ENCODE measurements around the gene CHST11. TPM values are rescaled to one million over a fixed set of nuclear protein-coding genes. Genes with fewer than 3 reads are reported as not detected.

CHST11 gene
- total and polyA plus RNA-seq, 2 donors from 2014 or later, result 2.0 to 23.3 TPM

GRCh38 chr12:104535369-104535768 is 78.6 kb downstream of the CHST11 start:
- no peak for DNase-seq
- Histone ChIP-seq H3K9ac (ENCODE audit: low read length in 3 of 3) (no peak overlapping the region), H3K36me3 (ENCODE audit: control insufficient read depth in 2 of 3, insufficient read depth in 3 of 3, low read length in 3 of 3) (no peaks in the 10 kb centered on the region), H3K9me3 (ENCODE audit: control insufficient read depth in 2 of 3, insufficient read depth in 1 of 3, low read length in 3 of 3) (no peaks in the 10 kb centered on the region), H3K4me3 (ENCODE audit: low read length in 3 of 3) (no peak overlapping the region), H3K27ac (ENCODE audit: low read depth in 2 of 2, low read length in 2 of 2) (no peak overlapping the region), H3K4me1 (ENCODE audit: control insufficient read depth in 2 of 3, insufficient read depth in 2 of 3, low read depth in 1 of 3, low read length in 3 of 3) (no peaks in the 10 kb centered on the region), H3K27me3 (ENCODE audit: control insufficient read depth, insufficient read depth, low read length) (no peaks in the 10 kb centered on the region)
- FAIRE-seq, result no peak
- no peak for TF ChIP-seq CTCF (IDR thresholded peaks at IDR 0.05; ENCODE audit: borderline replicate concordance, extremely low read depth, insufficient read depth)
- intact Hi-C loops (cut with DNase I), result no loop called here

- H3K4me1 ChIP-seq (ENCODE audit: control insufficient read depth in 2 of 3, insufficient read depth in 2 of 3, low read depth in 1 of 3, low read length in 3 of 3), result no peaks in the 10 kb centered on the region
- DNase-seq (no peak), FAIRE-seq (no peak)
- intact Hi-C loops (cut with DNase I), result no loop called here
- no peaks in the 10 kb centered on the region for H3K36me3 ChIP-seq (ENCODE audit: control insufficient read depth in 2 of 3, insufficient read depth in 3 of 3, low read length in 3 of 3)
- H3K9me3 ChIP-seq (ENCODE audit: control insufficient read depth in 2 of 3, insufficient read depth in 1 of 3, low read length in 3 of 3), result no peaks in the 10 kb centered on the region
- no peaks in the 10 kb centered on the region for H3K27me3 ChIP-seq (ENCODE audit: control insufficient read depth, insufficient read depth, low read length)
- H3K4me3 ChIP-seq (ENCODE audit: low read length in 3 of 3), result no peak overlapping the region
- no peak for TF ChIP-seq CTCF (IDR thresholded peaks at IDR 0.05; ENCODE audit: borderline replicate concordance, extremely low read depth, insufficient read depth)
- H3K9ac ChIP-seq (ENCODE audit: low read length in 3 of 3), result no peak overlapping the region
- H3K27ac ChIP-seq (ENCODE audit: low read depth in 2 of 2, low read length in 2 of 2), result no peak overlapping the region
Observed at GRCh38 chr12:104536841-104537240, 80.1 kb downstream of the CHST11 start.

- no peaks in the 10 kb centered on the region for H3K36me3 ChIP-seq (ENCODE audit: control insufficient read depth in 2 of 3, insufficient read depth in 3 of 3, low read length in 3 of 3)
- H3K27me3 ChIP-seq (ENCODE audit: control insufficient read depth, insufficient read depth, low read length), result no peaks in the 10 kb centered on the region
- no peak for DNase-seq
- no peak for TF ChIP-seq CTCF (IDR thresholded peaks at IDR 0.05; ENCODE audit: borderline replicate concordance, extremely low read depth, insufficient read depth)
- no peaks in the 10 kb centered on the region for H3K4me1 ChIP-seq (ENCODE audit: control insufficient read depth in 2 of 3, insufficient read depth in 2 of 3, low read depth in 1 of 3, low read length in 3 of 3)
- H3K4me3 ChIP-seq (ENCODE audit: low read length in 3 of 3), result no peak overlapping the region
- no peaks in the 10 kb centered on the region for H3K9me3 ChIP-seq (ENCODE audit: control insufficient read depth in 2 of 3, insufficient read depth in 1 of 3, low read length in 3 of 3)
- FAIRE-seq, result no peak
- intact Hi-C loops (cut with DNase I), result no loop called here
- no peak overlapping the region for H3K9ac ChIP-seq (ENCODE audit: low read length in 3 of 3)
- no peak overlapping the region for H3K27ac ChIP-seq (ENCODE audit: low read depth in 2 of 2, low read length in 2 of 2)
Observed at GRCh38 chr12:104538056-104538455, 81.3 kb downstream of the CHST11 start.

GRCh38 chr12:104538891-104539462 is 82.2 kb downstream of the CHST11 start:
- FAIRE-seq, result no peak
- no peaks in the 10 kb centered on the region for H3K9me3 ChIP-seq (ENCODE audit: control insufficient read depth in 2 of 3, insufficient read depth in 1 of 3, low read length in 3 of 3)
- no peaks in the 10 kb centered on the region for H3K27me3 ChIP-seq (ENCODE audit: control insufficient read depth, insufficient read depth, low read length)
- H3K4me1 ChIP-seq (ENCODE audit: control insufficient read depth in 2 of 3, insufficient read depth in 2 of 3, low read depth in 1 of 3, low read length in 3 of 3), result no peaks in the 10 kb centered on the region
- no peak overlapping the region for H3K9ac ChIP-seq (ENCODE audit: low read length in 3 of 3)
- no peak overlapping the region for H3K27ac ChIP-seq (ENCODE audit: low read depth in 2 of 2, low read length in 2 of 2)
- intact Hi-C loops (cut with DNase I), result no loop called here
- no peaks in the 10 kb centered on the region for H3K36me3 ChIP-seq (ENCODE audit: control insufficient read depth in 2 of 3, insufficient read depth in 3 of 3, low read length in 3 of 3)
- no peak overlapping the region for H3K4me3 ChIP-seq (ENCODE audit: low read length in 3 of 3)
- TF ChIP-seq CTCF (IDR thresholded peaks at IDR 0.05; ENCODE audit: borderline replicate concordance, extremely low read depth, insufficient read depth), result no peak
- no peak for DNase-seq
